GM21360 (cell line): Measurements from ENCODE around the gene CDK18.

Experiments
- ATAC-seq: cut with Tn5 transposase; IDR thresholded peaks from one replicate; pipeline ENCODE4 v1.9.1; 2021; ENCODE audit warnings: mild to moderate bottlenecking, moderate library complexity; ENCODE audit not compliant: unreplicated experiment

The CDK18 gene

GRCh38 chr1:205521686-205522085, 17.2 kb downstream of the CDK18 start:
- ATAC-seq = no peak

GRCh38 chr1:205522692-205523091, 18.2 kb downstream of the CDK18 start:
- no peak for ATAC-seq

GRCh38 chr1:205523261-205523890, 18.9 kb downstream of the CDK18 start:
- ATAC-seq = no peak

GRCh38 chr1:205523891-205524793, 19.7 kb downstream of the CDK18 start:
- no peak for ATAC-seq

GRCh38 chr1:205524794-205525101, 20.3 kb downstream of the CDK18 start:
- no peak for ATAC-seq

GRCh38 chr1:205525495-205526285, 21.2 kb downstream of the CDK18 start:
- no peak for ATAC-seq

GRCh38 chr1:205526431-205526830, 22.0 kb downstream of the CDK18 start:
- no peak for ATAC-seq

GRCh38 chr1:205527931-205528330, 23.5 kb downstream of the CDK18 start:
- ATAC-seq = no peak

- no peak for ATAC-seq
These were observed 24.0 kb downstream of the CDK18 start for GRCh38 chr1:205528446-205528886.

- ATAC-seq = no peak
These were observed 24.7 kb downstream of the CDK18 start for GRCh38 chr1:205528887-205529825.

DNA sequence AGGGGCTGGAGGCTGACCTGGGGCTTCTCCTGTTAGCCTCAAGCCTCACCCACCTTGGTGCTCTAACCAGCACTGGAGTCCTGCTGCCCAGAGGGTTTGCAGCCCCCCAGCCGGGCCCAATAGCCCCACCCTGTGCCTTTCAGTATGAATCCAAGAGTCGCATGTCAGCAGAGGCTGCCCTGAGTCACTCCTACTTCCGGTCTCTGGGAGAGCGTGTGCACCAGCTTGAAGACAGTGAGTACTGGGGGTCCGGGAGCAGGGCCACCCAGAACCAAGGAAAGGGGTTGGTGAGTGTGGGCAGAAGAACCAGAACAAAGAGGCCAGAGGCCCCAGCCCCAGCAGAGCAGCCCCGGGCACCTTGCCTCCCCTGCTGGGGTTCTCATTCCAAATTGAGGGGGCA, 25.6 kb downstream of the CDK18 start:
- ATAC-seq = no peak

DNA sequence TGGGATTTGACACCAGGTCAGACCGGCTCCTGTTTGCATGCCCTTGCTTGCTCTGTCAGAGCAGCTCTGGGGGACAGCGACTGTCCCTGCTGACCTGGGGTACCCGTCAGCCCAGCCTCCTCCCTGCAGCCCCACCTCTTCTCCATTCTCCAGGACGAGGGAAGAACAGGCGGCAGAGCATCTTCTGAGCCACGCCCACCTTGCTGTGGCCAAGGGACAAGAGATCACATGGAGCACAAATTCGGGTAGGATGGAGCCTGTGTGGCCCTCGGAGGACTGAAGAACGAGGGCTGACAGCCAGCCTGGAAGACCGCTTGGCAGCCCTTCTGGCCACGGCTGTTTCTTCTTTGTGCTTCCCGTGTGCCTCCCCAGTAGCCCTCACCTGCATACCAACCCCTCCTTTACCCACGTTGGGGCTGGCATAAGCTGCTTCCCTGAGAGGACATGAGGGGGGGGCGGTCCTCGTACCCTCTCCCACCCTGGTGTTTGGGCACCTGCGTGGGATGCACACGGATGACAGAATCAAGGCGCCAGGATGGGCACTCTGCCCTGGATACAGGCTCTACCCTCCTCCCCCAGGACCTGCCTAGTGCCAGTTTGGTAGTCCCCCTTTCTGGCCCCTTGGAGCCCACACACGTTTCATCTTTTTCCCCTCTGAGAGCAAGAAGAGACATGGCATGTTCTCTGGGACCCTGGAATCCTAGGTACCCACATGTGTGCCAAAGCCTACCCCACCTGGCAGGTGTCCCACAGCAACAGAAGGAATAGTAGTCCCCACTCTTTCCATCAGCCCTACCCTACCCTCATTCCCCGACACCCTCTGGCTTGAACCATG, 26.9 kb downstream of the CDK18 start:
- ATAC-seq = no peak

- ATAC-seq = no peak
These were observed 27.8 kb downstream of the CDK18 start for GRCh38 chr1:205532026-205532898.

- no peak for ATAC-seq
These were observed 28.7 kb downstream of the CDK18 start for GRCh38 chr1:205532996-205533735.

- no peak for ATAC-seq
These were observed 29.4 kb downstream of the CDK18 start for GRCh38 chr1:205533748-205534443.

- no peak for ATAC-seq
These were observed 30.0 kb downstream of the CDK18 start for GRCh38 chr1:205534444-205534985.

DNA sequence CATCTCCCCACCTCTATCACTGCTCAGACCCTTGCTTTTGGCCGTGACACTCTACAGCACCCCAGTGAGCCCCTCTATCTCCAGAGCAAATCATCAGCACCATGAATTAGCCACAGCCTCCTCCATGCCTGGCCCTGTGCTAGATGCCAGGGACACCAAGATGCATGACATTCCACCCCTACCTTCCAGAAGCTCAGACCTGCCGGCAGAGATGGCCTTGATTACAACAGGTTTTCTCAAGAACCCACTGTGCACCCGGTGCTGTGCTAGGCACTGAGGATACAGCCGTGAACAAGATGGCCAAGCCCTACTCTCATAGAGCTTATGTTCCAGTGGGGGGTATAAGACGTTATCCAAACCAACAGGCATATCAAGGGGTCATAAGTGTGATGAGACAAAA, 30.6 kb downstream of the CDK18 start:
- ATAC-seq = no peak
